ENCODE results near the gene SHISA3. TPM values are rescaled to one million over a fixed set of nuclear protein-coding genes. Genes with fewer than 3 reads are reported as not detected.

Gene SHISA3
- total RNA-seq, 2 donors from 2014 or later, result 0.36 TPM; not detected in 1

DNA sequence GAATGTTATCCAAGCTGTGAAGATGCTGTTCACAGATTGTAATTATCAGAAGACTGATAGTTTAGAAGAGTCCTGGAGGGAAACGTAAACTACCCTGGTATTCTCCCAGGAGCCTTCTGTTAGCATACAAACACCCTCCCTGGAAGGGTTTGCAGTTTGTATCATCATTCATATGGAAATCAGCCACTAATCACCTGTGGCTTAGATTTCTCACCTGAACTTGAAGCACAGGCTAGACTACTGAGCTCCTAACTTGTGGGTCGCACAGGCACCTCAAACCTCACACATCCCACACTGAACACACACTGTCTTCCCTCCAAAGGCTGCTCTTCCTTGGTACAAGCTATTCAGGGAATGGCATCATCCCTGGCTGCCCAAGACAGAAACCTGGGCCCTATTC is 30.7 kb downstream of the SHISA3 start:
- Histone ChIP-seq H3K36me3 (no peaks in the 10 kb centered on the region), H3K4me1 (replicated peaks) (no peaks in the 10 kb centered on the region), H3K27me3 (replicated peaks; ENCODE audit: insufficient read depth) (no peaks in the 10 kb centered on the region), H3K4me3 (no peak overlapping the region), H3K27ac (no peak overlapping the region), H3K9me3 (no peaks in the 10 kb centered on the region)
- no peak for DNase-seq (ENCODE audit: low spot score)
- intact Hi-C loops (cut with DNase I), result no loop called here
- WGBS, result 58% methylated on average over 2 of the region's 2 CpGs
- TF ChIP-seq POLR2A (IDR thresholded peaks at IDR 0.05) (no peak), POLR2AphosphoS5 (IDR thresholded peaks at IDR 0.05) (no peak)
- TF ChIP-seq, protein P1, sequence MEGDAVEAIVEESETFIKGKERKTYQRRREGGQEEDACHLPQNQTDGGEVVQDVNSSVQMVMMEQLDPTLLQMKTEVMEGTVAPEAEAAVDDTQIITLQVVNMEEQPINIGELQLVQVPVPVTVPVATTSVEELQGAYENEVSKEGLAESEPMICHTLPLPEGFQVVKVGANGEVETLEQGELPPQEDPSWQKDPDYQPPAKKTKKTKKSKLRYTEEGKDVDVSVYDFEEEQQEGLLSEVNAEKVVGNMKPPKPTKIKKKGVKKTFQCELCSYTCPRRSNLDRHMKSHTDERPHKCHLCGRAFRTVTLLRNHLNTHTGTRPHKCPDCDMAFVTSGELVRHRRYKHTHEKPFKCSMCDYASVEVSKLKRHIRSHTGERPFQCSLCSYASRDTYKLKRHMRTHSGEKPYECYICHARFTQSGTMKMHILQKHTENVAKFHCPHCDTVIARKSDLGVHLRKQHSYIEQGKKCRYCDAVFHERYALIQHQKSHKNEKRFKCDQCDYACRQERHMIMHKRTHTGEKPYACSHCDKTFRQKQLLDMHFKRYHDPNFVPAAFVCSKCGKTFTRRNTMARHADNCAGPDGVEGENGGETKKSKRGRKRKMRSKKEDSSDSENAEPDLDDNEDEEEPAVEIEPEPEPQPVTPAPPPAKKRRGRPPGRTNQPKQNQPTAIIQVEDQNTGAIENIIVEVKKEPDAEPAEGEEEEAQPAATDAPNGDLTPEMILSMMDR (IDR thresholded peaks at IDR 0.05), result no peak

DNA sequence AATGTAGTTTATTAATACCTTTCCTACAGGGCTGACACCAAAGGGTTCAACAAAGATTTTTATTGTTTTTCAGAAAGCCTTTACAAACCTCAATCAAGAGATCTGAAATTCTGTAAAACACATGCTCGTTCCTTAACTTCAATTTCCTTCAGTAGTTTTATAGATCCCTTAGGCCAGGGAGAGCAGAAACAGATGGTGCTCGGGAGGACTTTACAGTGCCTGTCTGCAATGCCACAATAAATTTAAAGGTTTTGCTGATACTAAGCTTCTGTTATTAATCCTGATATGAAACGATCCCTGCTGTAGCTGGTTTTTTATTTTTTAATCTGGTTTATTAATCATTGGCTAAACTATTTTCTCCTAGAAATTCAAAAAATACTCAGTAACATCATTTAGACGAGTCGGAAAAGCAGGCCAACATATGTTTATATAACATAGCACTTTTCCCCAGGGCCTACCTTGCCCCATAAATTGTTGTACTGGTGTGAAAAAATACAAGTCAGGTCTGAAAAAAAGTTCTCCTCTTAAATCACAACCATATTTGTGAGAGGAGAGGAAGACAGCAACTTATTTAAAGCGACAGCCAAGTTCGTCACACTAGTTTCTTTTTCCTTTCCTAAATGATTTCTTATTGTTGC is 39.8 kb downstream of the SHISA3 start:
- no peak overlapping the region for H3K27ac ChIP-seq
- DNase-seq (ENCODE audit: low spot score), result no peak
- intact Hi-C loops (cut with DNase I), result no loop called here
- H3K4me3 ChIP-seq, result no peak overlapping the region
- no peaks in the 10 kb centered on the region for H3K4me1 ChIP-seq (replicated peaks)
- no peak for TF ChIP-seq POLR2AphosphoS5 (IDR thresholded peaks at IDR 0.05)
- TF ChIP-seq POLR2A (IDR thresholded peaks at IDR 0.05), result no peak
- H3K27me3 ChIP-seq (replicated peaks; ENCODE audit: insufficient read depth), result no peaks in the 10 kb centered on the region
- no peaks in the 10 kb centered on the region for H3K36me3 ChIP-seq
- H3K9me3 ChIP-seq, result no peaks in the 10 kb centered on the region
- WGBS, result 65% methylated on average over 7 of the region's 7 CpGs

DNA sequence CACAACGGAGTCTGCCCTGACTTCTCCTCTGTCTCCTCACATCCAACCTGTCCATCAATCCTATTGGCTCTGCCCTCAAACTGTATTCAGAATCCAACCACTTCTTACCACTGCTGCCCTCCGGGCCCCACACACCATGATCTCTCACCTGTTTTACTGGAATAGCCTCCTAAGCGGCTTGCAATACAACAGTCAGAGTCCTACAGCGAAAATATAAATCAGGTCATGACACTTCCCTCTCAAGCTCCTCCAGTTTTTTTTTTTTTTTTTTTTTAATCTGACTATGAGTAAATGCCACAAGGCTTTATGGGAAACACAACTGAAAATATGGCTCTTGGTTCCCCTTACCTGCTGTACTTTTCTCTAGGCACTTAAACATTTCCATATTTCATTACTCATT is 42.8 kb downstream of the SHISA3 start:
- intact Hi-C loops (cut with DNase I), result no loop called here
- Histone ChIP-seq H3K36me3 (no peaks in the 10 kb centered on the region), H3K4me3 (no peak overlapping the region), H3K4me1 (replicated peaks) (no peaks in the 10 kb centered on the region), H3K27ac (no peak overlapping the region), H3K27me3 (replicated peaks; ENCODE audit: insufficient read depth) (no peaks in the 10 kb centered on the region), H3K9me3 (no peaks in the 10 kb centered on the region)
- 96% methylated on average over 4 of the region's 4 CpGs for WGBS
- TF ChIP-seq POLR2AphosphoS5 (IDR thresholded peaks at IDR 0.05) (no peak), POLR2A (IDR thresholded peaks at IDR 0.05) (no peak)
- TF ChIP-seq, protein P1 (IDR thresholded peaks at IDR 0.05), result no peak
- no peak for DNase-seq (ENCODE audit: low spot score)

DNA sequence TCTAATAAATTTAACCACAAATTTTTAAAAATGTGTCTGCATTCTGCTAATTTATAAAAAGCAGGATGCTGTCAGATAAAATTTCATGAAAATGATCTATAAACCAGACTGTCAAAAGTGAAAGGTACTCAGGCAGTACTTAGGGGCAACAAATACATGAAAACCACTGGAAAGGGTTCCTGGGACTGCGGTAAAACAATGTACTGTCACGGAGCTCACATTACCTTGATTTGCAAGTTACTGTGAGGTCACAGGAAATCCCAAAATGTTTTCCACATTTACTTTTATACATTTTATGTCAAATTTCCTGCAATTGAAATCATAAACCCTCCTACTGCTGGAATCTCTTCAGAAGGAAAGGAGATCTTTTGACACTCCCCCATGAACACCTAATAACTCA is 45.3 kb downstream of the SHISA3 start:
- no peaks in the 10 kb centered on the region for H3K4me1 ChIP-seq (replicated peaks)
- TF ChIP-seq POLR2AphosphoS5 (IDR thresholded peaks at IDR 0.05), result no peak
- no peak for TF ChIP-seq POLR2A (IDR thresholded peaks at IDR 0.05)
- TF ChIP-seq, protein P1 (IDR thresholded peaks at IDR 0.05), result no peak
- no peak overlapping the region for H3K27ac ChIP-seq
- intact Hi-C loops (cut with DNase I), result no loop called here
- no peaks in the 10 kb centered on the region for H3K36me3 ChIP-seq
- no peak overlapping the region for H3K4me3 ChIP-seq
- DNase-seq (ENCODE audit: low spot score), result no peak
- 79% methylated on average over 2 of the region's 2 CpGs for WGBS
- no peaks in the 10 kb centered on the region for H3K27me3 ChIP-seq (replicated peaks; ENCODE audit: insufficient read depth)
- H3K9me3 ChIP-seq, result no peaks in the 10 kb centered on the region

DNA sequence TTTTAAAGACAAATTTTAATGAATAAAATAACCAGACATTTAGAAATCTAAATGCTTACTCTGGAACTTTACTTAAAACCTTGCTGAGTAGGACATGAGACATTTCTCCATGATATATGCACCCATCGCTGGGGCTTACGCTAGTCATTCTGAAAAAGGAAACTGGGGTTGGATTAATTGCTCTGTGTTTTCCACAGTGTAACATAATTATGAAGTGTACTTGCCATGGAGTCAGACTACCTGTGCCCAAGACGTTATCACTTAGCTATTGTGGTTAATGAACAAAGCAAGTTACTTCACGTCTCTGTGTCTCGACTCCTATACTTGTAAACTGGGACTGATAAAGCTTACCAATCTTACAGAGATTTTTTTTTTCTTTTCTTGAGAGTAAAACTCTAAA is 47.8 kb downstream of the SHISA3 start:
- Histone ChIP-seq H3K27me3 (replicated peaks; ENCODE audit: insufficient read depth) (no peaks in the 10 kb centered on the region), H3K9me3 (no peaks in the 10 kb centered on the region), H3K4me3 (no peak overlapping the region), H3K4me1 (replicated peaks) (no peaks in the 10 kb centered on the region), H3K36me3 (no peaks in the 10 kb centered on the region), H3K27ac (no peak overlapping the region)
- no peak for DNase-seq (ENCODE audit: low spot score)
- 84% methylated on average over 5 of the region's 5 CpGs for WGBS
- TF ChIP-seq POLR2AphosphoS5 (IDR thresholded peaks at IDR 0.05), result no peak
- TF ChIP-seq, protein P1 (IDR thresholded peaks at IDR 0.05), result no peak
- TF ChIP-seq POLR2A (IDR thresholded peaks at IDR 0.05), result no peak
- intact Hi-C loops (cut with DNase I), result no loop called here

Data from prostate gland (tissue), 2 donors.